AG09309 (cell line): Measurements from ENCODE around the gene PLA2G12B.

ENCODE experiments used
- DNase-seq: peaks from one replicate; pipeline ENCODE4 v3.0.0-alpha.2; 2010; ENCODE audit warnings: low read depth
- H3K4me3 ChIP-seq: 2 replicates; pipeline ENCODE4 v1.5.1; 2011; ENCODE audit warnings: mild to moderate bottlenecking, low read depth, low read length, moderate library complexity; ENCODE audit not compliant: control insufficient read depth
- CTCF ChIP-seq: IDR thresholded peaks from 2 replicates; pipeline ENCODE4 v1.5.1; 2011; ENCODE audit warnings: mild to moderate bottlenecking, low read depth, low read length, inconsistent platforms; ENCODE audit not compliant: insufficient read depth, control insufficient read depth; ENCODE audit errors: missing control alignments

The PLA2G12B gene

DNA sequence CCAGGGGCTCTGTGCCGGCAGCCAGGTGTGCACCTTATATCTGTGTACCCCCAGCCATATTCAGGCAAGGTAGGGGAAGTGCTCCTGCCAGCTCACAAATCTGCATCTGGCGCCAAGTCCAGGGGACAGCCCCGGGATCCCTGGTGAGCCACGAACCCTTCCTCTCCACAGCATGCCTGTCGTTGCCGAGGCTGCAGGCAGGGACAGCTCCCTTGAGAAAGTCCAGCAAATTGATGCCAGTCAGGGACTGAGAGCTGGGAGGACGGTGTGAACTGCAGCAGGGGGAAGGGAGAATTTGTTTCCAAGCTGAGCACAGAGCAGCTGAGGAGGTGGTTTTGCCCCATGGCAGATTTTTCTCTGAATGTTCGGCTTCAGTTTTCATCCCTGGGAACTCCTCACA lies 919 bp downstream of the PLA2G12B start:
- H3K4me3 ChIP-seq = no peak overlapping the region
- no peak for DNase-seq

DNA sequence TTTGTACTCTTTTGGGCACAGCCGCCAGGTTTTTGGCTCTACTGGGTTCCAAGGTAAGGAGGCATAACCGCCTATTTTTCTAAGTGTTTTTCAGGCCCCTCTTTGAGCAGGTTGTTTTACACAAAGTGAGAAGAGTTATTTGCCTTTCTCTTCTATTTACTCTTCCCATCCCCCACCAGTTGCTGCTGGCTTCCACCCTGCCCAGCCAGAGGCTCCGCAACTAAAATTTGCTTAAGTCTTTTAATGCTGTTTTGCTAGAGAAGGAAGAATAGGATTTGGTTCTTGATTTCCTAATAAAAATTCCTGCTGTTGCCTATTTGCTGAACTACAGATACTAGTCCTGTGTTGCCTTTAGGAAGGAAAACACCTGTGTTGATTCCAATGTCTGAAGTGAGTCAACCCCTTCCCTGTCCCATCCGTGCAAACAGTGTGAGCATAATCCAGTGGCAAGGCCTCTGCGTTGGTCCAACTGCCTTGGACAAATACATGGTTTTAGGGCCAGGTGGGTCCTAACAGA lies 1.9 kb downstream of the PLA2G12B start:
- TF ChIP-seq CTCF = no peak
- DNase-seq = no peak
- H3K4me3 ChIP-seq = no peak overlapping the region

More for the DNA sequence above, 919 bp downstream of the PLA2G12B start:
- TF ChIP-seq CTCF = no peak

DNA sequence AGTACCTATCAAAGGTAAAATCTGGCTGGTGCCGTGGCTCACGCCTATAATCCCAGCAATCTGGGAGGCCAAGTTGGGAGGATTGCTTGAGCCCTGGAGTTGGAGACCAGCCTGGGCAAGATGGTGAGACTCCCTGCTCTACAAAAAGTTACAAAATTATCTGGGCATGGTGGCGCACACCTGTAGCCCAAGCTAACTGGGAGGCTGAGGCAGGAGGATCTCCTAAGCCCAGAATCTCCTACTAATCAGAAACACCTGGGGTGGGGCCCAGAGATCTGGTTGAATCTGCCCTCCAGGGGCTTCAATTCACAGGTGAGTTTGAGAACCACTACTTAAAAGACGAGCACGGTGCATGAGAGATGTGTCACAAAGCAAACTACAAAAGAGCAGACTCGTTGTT lies 2.4 kb downstream of the PLA2G12B start:
- no peak for DNase-seq
- H3K4me3 ChIP-seq = no peak overlapping the region
- TF ChIP-seq CTCF = no peak

- no peak for TF ChIP-seq CTCF
- no peak for DNase-seq
- no peak overlapping the region for H3K4me3 ChIP-seq
These were observed 2.8 kb downstream of the PLA2G12B start for GRCh38 chr10:72951760-72952159.

- no peak for DNase-seq
- TF ChIP-seq CTCF = no peak
- H3K4me3 ChIP-seq = no peak overlapping the region
These were observed 5.8 kb downstream of the PLA2G12B start for GRCh38 chr10:72948762-72949161.

- no peak for TF ChIP-seq CTCF
- no peak for DNase-seq
- no peak overlapping the region for H3K4me3 ChIP-seq
These were observed 7.6 kb downstream of the PLA2G12B start for GRCh38 chr10:72946963-72947362.
